Measurements from ENCODE around the gene TSC22D3. TPM values are rescaled to one million over a fixed set of nuclear protein-coding genes. Genes with fewer than 3 reads are reported as not detected.
"Not testable (repeated sequence)": the region's sequence is repeated elsewhere in the genome, so short reads cannot be mapped to it uniquely, and the experiment has no call there.

Gene TSC22D3
- total RNA-seq, 1 experiment from 2014 or later = 20.5 TPM

DNA sequence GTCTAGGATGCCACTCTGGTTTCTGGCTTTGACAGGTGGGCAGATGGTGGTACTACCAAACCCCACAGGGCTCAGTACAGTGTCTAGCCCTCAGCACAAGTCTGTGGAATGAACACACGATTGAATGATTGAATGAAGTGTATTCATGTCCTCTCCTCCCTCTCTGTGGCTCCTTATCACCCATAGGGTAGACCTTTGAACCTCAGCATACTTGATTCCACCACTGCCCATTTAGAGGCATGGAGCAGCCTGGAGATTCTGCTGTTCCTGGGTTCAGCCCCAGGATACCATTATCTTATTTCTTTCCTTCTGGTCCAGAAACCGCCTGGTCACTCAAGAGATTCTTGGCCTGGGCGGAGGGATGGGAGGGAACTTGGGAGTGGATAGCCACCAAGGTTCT is 93.3 kb downstream of the TSC22D3 start:
- no peak for DNase-seq (ENCODE audit: low spot score)

DNA sequence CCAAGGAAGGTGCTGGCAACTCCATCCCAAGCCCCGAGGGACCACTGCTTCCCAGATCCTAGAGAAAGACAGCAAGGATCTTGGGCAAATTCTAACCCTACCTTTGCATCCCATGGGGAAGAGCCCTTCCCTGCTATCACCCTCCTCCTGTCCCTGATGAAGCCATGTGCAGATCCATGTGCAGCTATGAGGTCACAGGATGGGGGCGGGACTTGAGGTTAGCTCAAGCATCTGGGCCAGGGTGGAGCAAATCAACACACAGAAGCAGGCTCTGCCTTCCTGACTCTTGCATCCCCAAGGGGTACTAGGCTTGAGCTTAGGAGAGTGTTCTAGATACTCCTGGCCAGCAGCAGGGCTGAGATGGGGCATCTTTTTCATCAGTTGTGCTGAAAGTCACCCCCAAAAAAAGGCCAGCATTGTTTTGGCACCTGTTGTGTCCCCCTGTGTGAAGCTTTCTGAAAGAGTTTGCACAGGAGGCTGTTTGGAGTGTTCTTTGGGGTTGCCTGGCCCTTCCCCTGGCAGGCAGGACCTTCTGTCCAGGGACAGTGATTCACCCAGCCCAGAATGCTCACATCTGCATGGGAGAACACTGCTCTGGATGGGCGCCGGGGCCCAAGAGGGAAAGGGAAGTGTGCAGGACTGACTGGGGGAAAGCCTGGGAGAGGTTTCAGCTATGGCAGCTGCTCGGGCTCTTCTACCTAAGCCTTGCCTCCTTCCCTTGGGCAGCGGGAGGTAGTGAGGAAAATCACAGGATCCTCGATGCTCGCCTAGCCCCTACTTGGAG is 96.4 kb downstream of the TSC22D3 start:
- DNase-seq (ENCODE audit: low spot score) = peak; percentile 69

- no peak for DNase-seq (ENCODE audit: low spot score)
Observed at GRCh38 chrX:107677909-107678308, 97.7 kb downstream of the TSC22D3 start.

GRCh38 chrX:107677501-107677901 is 98.1 kb downstream of the TSC22D3 start:
- peak; percentile 41 for DNase-seq (ENCODE audit: low spot score)

- peak; percentile 94 for DNase-seq (ENCODE audit: low spot score)
Observed at GRCh38 chrX:107676559-107677378, 98.8 kb downstream of the TSC22D3 start.

DNA sequence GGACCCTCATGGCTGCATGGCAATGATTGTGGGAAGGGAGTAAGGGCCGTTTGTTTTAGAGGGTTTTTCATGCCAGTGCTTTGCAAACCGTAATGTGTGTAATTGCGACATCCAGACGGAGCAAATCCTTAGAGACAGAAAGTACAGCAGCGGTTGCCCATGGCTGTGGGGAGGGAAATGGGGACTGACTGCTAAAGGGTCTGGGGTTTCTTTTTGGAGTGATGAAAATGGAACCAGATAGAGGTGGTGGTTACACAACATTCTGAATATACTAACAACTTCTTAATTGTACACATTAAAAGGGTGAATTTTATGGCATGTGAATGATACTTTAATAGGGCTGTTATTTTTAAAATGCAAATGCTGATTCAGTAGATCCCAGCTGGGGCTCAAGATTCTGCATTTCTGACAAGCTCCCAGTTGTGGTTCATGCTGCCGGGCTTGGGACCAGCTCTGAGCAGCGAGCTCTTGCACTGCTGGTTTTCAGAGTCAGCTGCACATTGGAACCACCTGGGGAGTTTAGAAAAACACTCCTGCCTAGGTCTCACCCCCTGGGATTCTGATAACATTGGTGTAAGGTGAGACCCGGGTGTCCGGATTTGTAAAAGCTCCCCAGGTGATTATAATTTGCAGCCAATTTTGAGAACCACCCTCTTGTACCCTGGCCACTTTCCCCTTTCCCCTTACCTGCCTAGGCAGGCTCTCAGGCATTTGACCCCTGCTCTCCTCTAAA is 99.6 kb downstream of the TSC22D3 start:
- peak; percentile 38 for DNase-seq (ENCODE audit: low spot score)

DNA sequence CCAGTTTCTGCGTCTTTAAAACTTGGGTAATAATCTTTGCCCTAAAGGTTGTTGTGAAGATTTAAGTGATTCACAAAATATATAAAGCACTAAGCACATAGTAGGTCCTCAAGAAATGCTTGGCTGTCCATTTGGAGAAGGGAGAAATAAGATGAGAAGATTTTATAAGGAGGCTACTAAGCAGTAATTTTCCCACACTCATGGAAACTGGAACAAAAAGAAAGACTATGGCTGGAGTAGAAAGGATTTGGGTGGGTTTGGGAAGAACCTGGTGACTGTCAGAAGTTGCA is 100.3 kb downstream of the TSC22D3 start:
- no peak for DNase-seq (ENCODE audit: low spot score)

- peak; percentile 67 for DNase-seq (ENCODE audit: low spot score)
Observed at GRCh38 chrX:107674480-107675364, 100.9 kb downstream of the TSC22D3 start.

GRCh38 chrX:107673933-107674479 is 101.6 kb downstream of the TSC22D3 start:
- peak; percentile 72 for DNase-seq (ENCODE audit: low spot score)

- no peak for DNase-seq (ENCODE audit: low spot score)
Observed at GRCh38 chrX:107673431-107673830, 102.2 kb downstream of the TSC22D3 start.

GRCh38 chrX:107672955-107673378 is 102.6 kb downstream of the TSC22D3 start:
- DNase-seq (ENCODE audit: low spot score) = peak; percentile 82

- not testable (repeated sequence) for DNase-seq (ENCODE audit: low spot score)
Observed at GRCh38 chrX:107671256-107671655, 104.3 kb downstream of the TSC22D3 start.

- no peak for DNase-seq (ENCODE audit: low spot score)
Observed at GRCh38 chrX:107669885-107670628, 105.5 kb downstream of the TSC22D3 start.

DNA sequence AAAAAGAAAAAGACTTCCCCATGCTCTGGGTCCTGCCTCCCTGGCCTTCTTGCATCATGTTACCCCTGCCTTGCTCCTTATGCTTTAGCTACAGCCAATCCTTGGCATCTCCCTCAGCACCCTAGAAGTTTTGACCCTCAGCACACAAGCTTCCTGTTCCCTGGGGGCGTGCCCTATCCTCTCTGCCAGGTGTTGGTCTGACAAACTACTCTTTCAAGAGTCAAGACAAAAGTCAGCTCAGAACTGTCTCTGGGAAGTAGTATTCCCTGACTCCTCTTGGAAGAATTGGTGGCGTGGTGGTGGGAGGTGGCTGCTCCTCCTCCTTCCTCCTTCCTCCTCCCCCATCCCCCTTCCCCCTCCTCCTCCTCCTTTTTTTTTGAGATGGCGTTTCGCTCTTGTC is 106.3 kb downstream of the TSC22D3 start:
- DNase-seq (ENCODE audit: low spot score) = no peak

GRCh38 chrX:107668710-107669109 is 106.9 kb downstream of the TSC22D3 start:
- not testable (repeated sequence) for DNase-seq (ENCODE audit: low spot score)

GRCh38 chrX:107667426-107667825 is 108.2 kb downstream of the TSC22D3 start:
- DNase-seq (ENCODE audit: low spot score) = no peak

- no peak for DNase-seq (ENCODE audit: low spot score)
Observed at GRCh38 chrX:107666931-107667330, 108.7 kb downstream of the TSC22D3 start.

All from H4 (cell line).